Effector CD8-positive, alpha-beta T cell (primary cell): ENCODE data around the gene GZMM.

ENCODE experiments used
- DNase-seq: peaks from one replicate; lab custom pipeline; 2025; lab: John Stamatoyannopoulos, UW

GZMM gene

GRCh38 chr19:535017-535835 lies 8.6 kb upstream of the GZMM start:
- no peak for DNase-seq

- DNase-seq: no peak
Observed at GRCh38 chr19:536031-536880, 7.6 kb upstream of the GZMM start.

GRCh38 chr19:536881-537404 lies 6.9 kb upstream of the GZMM start:
- DNase-seq: no peak

GRCh38 chr19:538641-539428 lies 5.0 kb upstream of the GZMM start:
- DNase-seq: no peak

GRCh38 chr19:539429-540030 lies 4.3 kb upstream of the GZMM start:
- no peak for DNase-seq

GRCh38 chr19:540867-541637 lies 2.8 kb upstream of the GZMM start:
- no peak for DNase-seq

GRCh38 chr19:541699-542098 lies 2.2 kb upstream of the GZMM start:
- DNase-seq: no peak

GRCh38 chr19:542173-542866 lies 1.5 kb upstream of the GZMM start:
- DNase-seq: no peak

- no peak for DNase-seq
Observed at GRCh38 chr19:547117-547516, 3.3 kb downstream of the GZMM start.

- no peak for DNase-seq
Observed at GRCh38 chr19:547836-548720, 4.2 kb downstream of the GZMM start.

- DNase-seq: no peak
Observed at GRCh38 chr19:548886-549830, 5.3 kb downstream of the GZMM start.

GRCh38 chr19:554817-555216 lies 11.0 kb downstream of the GZMM start:
- DNase-seq: no peak

GRCh38 chr19:555474-555808 lies 11.6 kb downstream of the GZMM start:
- DNase-seq: no peak

GRCh38 chr19:556611-557382 lies 12.9 kb downstream of the GZMM start:
- no peak for DNase-seq

- DNase-seq: no peak
Observed at GRCh38 chr19:558770-559439, 15.1 kb downstream of the GZMM start.

- no peak for DNase-seq
Observed at GRCh38 chr19:560121-560520, 16.3 kb downstream of the GZMM start.

- no peak for DNase-seq
Observed at GRCh38 chr19:566403-566802, 22.6 kb downstream of the GZMM start.
